ENCODE data around the gene ZNF343. TPM values are rescaled to one million over a fixed set of nuclear protein-coding genes. Genes with fewer than 3 reads are reported as not detected.

Gene ZNF343
- total and polyA plus RNA-seq, 3 donors from 2014 or later, result 9.9 to 11.7 (median 11.0) TPM

- no peaks in the 10 kb centered on the region for H3K27me3 ChIP-seq
- no peak overlapping the region for H3K4me3 ChIP-seq
- 67 to 73% methylated on average over 4 of the region's 4 CpGs for WGBS, 2 donors
- intact Hi-C loops (cut with DNase I; ENCODE audit: low total_unique reads), result no loop called here
- H3K9me3 ChIP-seq, result no peaks in the 10 kb centered on the region
- H3K27ac ChIP-seq, result no peak overlapping the region
- no peak for DNase-seq
- H3K36me3 ChIP-seq (ENCODE audit: low read depth, missing control alignments), result no peaks in the 10 kb centered on the region
- no peaks in the 10 kb centered on the region for H3K4me1 ChIP-seq
- TF ChIP-seq CTCF (IDR thresholded peaks at IDR 0.05), result no peak
- TF ChIP-seq POLR2A (IDR thresholded peaks at IDR 0.05), result no peak
Observed at GRCh38 chr20:2485661-2486060, 23.1 kb downstream of the ZNF343 start.

DNA sequence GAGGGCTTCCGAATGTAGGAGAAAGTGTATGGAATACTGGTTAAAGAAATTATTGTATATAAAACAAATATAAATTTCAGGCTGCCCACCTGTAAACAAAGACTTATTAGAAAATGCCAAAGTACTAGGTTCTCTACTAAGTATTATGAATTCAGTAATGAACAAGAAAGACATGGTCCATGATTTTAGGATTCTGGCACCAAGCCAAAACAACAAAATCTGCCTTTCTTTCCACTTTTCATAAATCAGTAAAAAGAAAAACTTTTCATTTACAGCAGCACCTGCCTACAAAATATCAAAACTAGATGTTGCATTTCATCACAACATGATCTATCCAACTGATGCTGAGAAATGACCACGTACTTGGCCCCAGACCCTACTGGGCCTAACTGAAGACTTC lies 23.6 kb downstream of the ZNF343 start:
- H3K4me1 ChIP-seq, result no peaks in the 10 kb centered on the region
- WGBS, 2 donors, result 94 to 98% methylated on average over 2 of the region's 2 CpGs
- DNase-seq, result no peak
- no peaks in the 10 kb centered on the region for H3K36me3 ChIP-seq (ENCODE audit: low read depth, missing control alignments)
- no peaks in the 10 kb centered on the region for H3K27me3 ChIP-seq
- intact Hi-C loops (cut with DNase I; ENCODE audit: low total_unique reads), result no loop called here
- no peak for TF ChIP-seq POLR2A (IDR thresholded peaks at IDR 0.05)
- TF ChIP-seq CTCF (IDR thresholded peaks at IDR 0.05), result no peak
- H3K27ac ChIP-seq, result no peak overlapping the region
- H3K4me3 ChIP-seq, result no peak overlapping the region
- H3K9me3 ChIP-seq, result no peaks in the 10 kb centered on the region

DNA sequence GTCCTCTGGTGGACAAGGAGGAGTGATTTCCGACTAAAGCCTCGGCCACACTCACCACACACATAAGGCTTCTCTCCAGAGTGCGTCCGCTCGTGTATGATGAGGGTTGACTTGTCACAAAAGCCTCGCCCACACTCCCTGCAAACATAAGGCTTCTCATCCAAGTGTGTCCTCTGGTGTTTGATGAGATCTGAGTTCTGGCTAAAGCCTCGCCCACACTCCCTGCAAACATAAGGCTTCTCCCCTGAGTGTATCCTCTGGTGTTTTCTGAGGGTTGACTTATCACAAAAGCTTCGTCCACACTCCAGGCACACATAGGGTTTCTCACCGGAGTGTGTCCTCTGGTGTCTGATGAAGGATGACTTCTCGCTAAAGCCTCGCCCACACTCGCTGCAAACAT lies 25.2 kb downstream of the ZNF343 start:
- H3K27ac ChIP-seq, result no peak overlapping the region
- no peaks in the 10 kb centered on the region for H3K36me3 ChIP-seq (ENCODE audit: low read depth, missing control alignments)
- TF ChIP-seq CTCF (IDR thresholded peaks at IDR 0.05), result no peak
- TF ChIP-seq POLR2A (IDR thresholded peaks at IDR 0.05), result no peak
- no peak overlapping the region for H3K4me3 ChIP-seq
- H3K27me3 ChIP-seq, result no peaks in the 10 kb centered on the region
- no peaks in the 10 kb centered on the region for H3K4me1 ChIP-seq
- intact Hi-C loops (cut with DNase I; ENCODE audit: low total_unique reads), result no loop called here
- no peaks in the 10 kb centered on the region for H3K9me3 ChIP-seq
- no peak for DNase-seq
- 94 to 96% methylated on average over 11 to 12 of the region's 12 CpGs for WGBS, 2 donors

GRCh38 chr20:2480381-2480780 lies 28.3 kb downstream of the ZNF343 start:
- Histone ChIP-seq H3K9me3 (no peaks in the 10 kb centered on the region), H3K27me3 (no peaks in the 10 kb centered on the region), H3K36me3 (ENCODE audit: low read depth, missing control alignments) (no peaks in the 10 kb centered on the region), H3K4me1 (no peaks in the 10 kb centered on the region), H3K4me3 (no peak overlapping the region), H3K27ac (no peak overlapping the region)
- no peak for DNase-seq
- no peak for TF ChIP-seq CTCF (IDR thresholded peaks at IDR 0.05)
- intact Hi-C loops (cut with DNase I; ENCODE audit: low total_unique reads), result no loop called here
- 93 to 98% methylated on average over 2 of the region's 2 CpGs for WGBS, 2 donors

GRCh38 chr20:2476742-2477615 lies 31.7 kb downstream of the ZNF343 start:
- H3K9me3 ChIP-seq, result no peaks in the 10 kb centered on the region
- no peak for DNase-seq
- TF ChIP-seq POLR2A (IDR thresholded peaks at IDR 0.05), result no peak
- no peak for TF ChIP-seq CTCF (IDR thresholded peaks at IDR 0.05)
- H3K4me3 ChIP-seq, result no peak overlapping the region
- intact Hi-C loops (cut with DNase I; ENCODE audit: low total_unique reads), result no loop called here
- WGBS, 2 donors, result 93 to 94% methylated on average over 5 of the region's 5 CpGs
- H3K27ac ChIP-seq, result no peak overlapping the region
- no peaks in the 10 kb centered on the region for H3K36me3 ChIP-seq (ENCODE audit: low read depth, missing control alignments)
- no peaks in the 10 kb centered on the region for H3K4me1 ChIP-seq
- no peaks in the 10 kb centered on the region for H3K27me3 ChIP-seq
